ACC112 (cell line): ENCODE measurements around the gene FKBP5.

Source experiments
- H2AFZ ChIP-seq: fragments of 200-600 bp; sonication (generic); one replicate; pipeline ENCODE4 v1.6.0; 2017; ENCODE audit warnings: antibody characterized with exemption, low read length; ENCODE audit not compliant: unreplicated experiment
- H3K27ac ChIP-seq: fragments of 200-600 bp; sonication (generic); 2 replicates; pipeline ENCODE4 v1.5.1; 2014; ENCODE audit warnings: low read depth, mild to moderate bottlenecking, antibody characterized with exemption, low read length, moderate library complexity
- H3K27me3 ChIP-seq: fragments of 200-600 bp; sonication (generic); 2 replicates; pipeline ENCODE4 v1.6.1; 2014; ENCODE audit warnings: mild to moderate bottlenecking, antibody characterized with exemption, low read length, moderate library complexity, mixed read lengths; ENCODE audit not compliant: insufficient read depth
- H3K36me3 ChIP-seq: fragments of 200-600 bp; sonication (generic); 2 replicates; pipeline ENCODE4 v1.6.1; 2016; ENCODE audit warnings: mild to moderate bottlenecking, antibody characterized with exemption, low read length, moderate library complexity, mixed read lengths; ENCODE audit not compliant: insufficient read depth
- H3K4me1 ChIP-seq: fragments of 200-600 bp; sonication (generic); one replicate; pipeline ENCODE4 v1.6.1; 2016; ENCODE audit warnings: low read length, mixed read lengths; ENCODE audit not compliant: insufficient read depth, unreplicated experiment, control insufficient read depth
- H3K4me3 ChIP-seq: fragments of 200-600 bp; sonication (generic); 2 replicates; pipeline ENCODE4 v1.5.1; 2014; ENCODE audit warnings: mild to moderate bottlenecking, low read depth, low read length
- H3K79me2 ChIP-seq: fragments of 200-600 bp; sonication (generic); one replicate; pipeline ENCODE4 v1.6.0; 2016; ENCODE audit warnings: low read length; ENCODE audit not compliant: control insufficient read depth, unreplicated experiment, insufficient read depth

FKBP5 gene

GRCh38 chr6:35723587-35723986 lies 34.9 kb upstream of the FKBP5 start:
- no peak overlapping the region for H3K27ac ChIP-seq
- no peak overlapping the region for H3K4me3 ChIP-seq
- peaks cover 65% of the 10 kb centered on the region for H3K4me1 ChIP-seq
- H2AFZ ChIP-seq = no peak overlapping the region
- no peaks in the 10 kb centered on the region for H3K36me3 ChIP-seq
- H3K27me3 ChIP-seq = no peaks in the 10 kb centered on the region
- no peaks in the 10 kb centered on the region for H3K79me2 ChIP-seq

DNA sequence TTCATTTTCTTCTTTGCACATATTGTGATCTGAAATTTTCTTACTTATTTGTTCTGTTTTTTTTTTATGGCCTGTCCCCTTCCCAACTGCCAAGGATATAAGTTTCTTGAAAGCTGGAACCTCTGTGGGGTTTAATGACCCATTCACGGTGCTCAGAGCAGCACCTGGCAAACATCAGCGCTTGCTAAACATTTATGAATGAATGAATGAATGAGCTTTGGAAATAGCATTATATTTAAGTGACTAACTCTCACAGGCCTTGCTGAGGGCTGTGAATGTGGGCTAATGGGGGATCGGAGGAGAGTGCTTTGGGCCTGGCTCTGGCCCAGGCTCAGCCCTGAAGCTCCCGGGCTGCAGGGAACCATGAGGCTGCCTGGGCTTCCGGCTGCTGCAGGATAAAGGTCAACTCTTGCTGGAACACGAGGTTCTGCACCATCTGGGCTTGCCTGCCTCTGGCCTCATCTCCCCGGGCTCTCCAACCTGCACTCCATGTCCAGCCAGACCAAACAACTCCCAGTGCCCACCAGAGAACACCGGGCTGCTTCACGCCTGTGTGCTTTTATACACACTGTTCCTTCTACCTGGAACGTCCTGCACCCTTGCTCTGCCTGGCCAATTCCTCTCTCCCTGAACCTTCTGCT lies 33.5 kb upstream of the FKBP5 start:
- H3K4me3 ChIP-seq = no peak overlapping the region
- H2AFZ ChIP-seq = peak overlapping the region; percentile 7
- no peaks in the 10 kb centered on the region for H3K79me2 ChIP-seq
- H3K27me3 ChIP-seq = no peaks in the 10 kb centered on the region
- peaks cover 56% of the 10 kb centered on the region for H3K4me1 ChIP-seq
- H3K27ac ChIP-seq = no peak overlapping the region
- H3K36me3 ChIP-seq = no peaks in the 10 kb centered on the region

- Histone ChIP-seq H3K27ac (peak overlapping the region; percentile 23; the same call in 1 of the 2 replicates), H2AFZ (peak overlapping the region; percentile 18), H3K4me3 (peak overlapping the region; percentile 60), H3K79me2 (no peaks in the 10 kb centered on the region), H3K27me3 (no peaks in the 10 kb centered on the region), H3K36me3 (no peaks in the 10 kb centered on the region), H3K4me1 (peaks cover 34% of the 10 kb centered on the region)
Measured at GRCh38 chr6:35719830-35720733, 31.4 kb upstream of the FKBP5 start.

DNA sequence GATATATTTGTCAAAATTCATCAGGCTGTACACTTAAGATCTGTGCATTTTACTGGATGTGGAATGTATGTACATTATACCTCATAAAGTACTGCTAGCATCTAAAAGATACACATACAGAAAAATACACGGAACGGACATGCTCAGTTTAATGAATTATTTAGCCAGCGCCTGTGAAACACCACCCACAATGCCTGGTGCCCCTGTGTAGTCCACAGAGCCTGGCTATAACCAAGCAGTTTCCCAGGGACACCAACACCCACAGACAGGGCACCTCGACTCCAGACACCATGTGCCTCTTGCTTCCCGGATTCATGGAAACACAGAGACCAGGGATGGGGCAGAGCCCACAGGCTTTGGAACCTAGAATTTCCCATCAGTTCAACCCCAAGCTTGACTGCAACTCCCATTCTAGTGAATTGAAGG lies 30.7 kb upstream of the FKBP5 start:
- Histone ChIP-seq H3K27me3 (no peaks in the 10 kb centered on the region), H3K4me3 (peak overlapping the region; percentile 60), H3K36me3 (no peaks in the 10 kb centered on the region), H3K27ac (peak overlapping the region; percentile 23; the same call in 1 of the 2 replicates), H2AFZ (peak overlapping the region; percentile 4), H3K79me2 (no peaks in the 10 kb centered on the region), H3K4me1 (peaks cover 27% of the 10 kb centered on the region)

DNA sequence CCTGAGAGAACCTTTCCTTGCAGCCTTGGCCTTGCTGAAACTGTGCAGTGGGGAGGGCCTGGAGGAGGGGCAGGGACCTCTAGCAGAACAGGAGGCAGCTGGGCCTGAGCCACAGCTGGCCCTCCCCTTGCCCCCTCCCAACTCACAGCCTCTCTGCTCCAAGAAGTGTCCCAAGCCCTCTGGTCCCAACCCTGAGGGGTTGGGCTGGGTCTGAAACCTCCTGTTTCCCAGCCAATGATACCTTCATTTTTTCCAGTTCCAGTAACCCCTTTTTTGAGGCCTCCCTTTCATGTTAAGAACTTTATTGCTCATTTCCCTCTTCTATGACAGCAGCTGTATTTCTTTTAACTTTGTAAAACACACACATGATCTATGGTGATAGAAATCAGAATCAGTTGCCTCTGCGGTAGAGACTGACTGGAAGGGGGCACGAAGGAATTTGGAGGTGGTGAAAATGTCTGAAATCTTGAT lies 30.2 kb upstream of the FKBP5 start:
- peaks cover 23% of the 10 kb centered on the region for H3K4me1 ChIP-seq
- no peaks in the 10 kb centered on the region for H3K79me2 ChIP-seq
- no peak overlapping the region for H3K27ac ChIP-seq
- H3K27me3 ChIP-seq = no peaks in the 10 kb centered on the region
- peak overlapping the region; percentile 60; the same call in 1 of the 2 replicates for H3K4me3 ChIP-seq
- no peaks in the 10 kb centered on the region for H3K36me3 ChIP-seq
- H2AFZ ChIP-seq = peak overlapping the region; percentile 4

DNA sequence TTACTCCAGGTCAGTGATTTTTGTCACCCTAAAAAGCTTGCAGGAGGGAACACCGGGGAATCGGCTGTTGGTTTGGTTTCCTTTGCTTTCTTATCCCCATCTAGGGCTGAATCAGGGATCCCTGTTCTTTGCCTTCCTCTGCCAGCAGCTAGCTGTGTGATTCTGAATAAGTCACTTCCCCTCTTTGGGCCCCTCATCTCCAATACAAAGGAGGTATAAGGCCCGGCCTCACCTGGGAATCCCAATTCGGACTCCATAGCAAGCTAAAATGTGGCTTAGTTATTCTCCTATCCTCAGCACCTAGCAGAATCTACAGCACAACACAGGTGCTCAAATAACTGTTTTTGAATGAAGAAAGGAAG lies 29.6 kb upstream of the FKBP5 start:
- no peak overlapping the region for H3K4me3 ChIP-seq
- H3K36me3 ChIP-seq = no peaks in the 10 kb centered on the region
- peaks cover 21% of the 10 kb centered on the region for H3K4me1 ChIP-seq
- H3K27ac ChIP-seq = no peak overlapping the region
- H2AFZ ChIP-seq = no peak overlapping the region
- no peaks in the 10 kb centered on the region for H3K27me3 ChIP-seq
- no peaks in the 10 kb centered on the region for H3K79me2 ChIP-seq

GRCh38 chr6:35717449-35718374 lies 29.0 kb upstream of the FKBP5 start:
- Histone ChIP-seq H3K27me3 (no peaks in the 10 kb centered on the region), H3K27ac (no peak overlapping the region), H2AFZ (no peak overlapping the region), H3K36me3 (no peaks in the 10 kb centered on the region), H3K4me3 (no peak overlapping the region), H3K79me2 (no peaks in the 10 kb centered on the region), H3K4me1 (peaks cover 21% of the 10 kb centered on the region)

DNA sequence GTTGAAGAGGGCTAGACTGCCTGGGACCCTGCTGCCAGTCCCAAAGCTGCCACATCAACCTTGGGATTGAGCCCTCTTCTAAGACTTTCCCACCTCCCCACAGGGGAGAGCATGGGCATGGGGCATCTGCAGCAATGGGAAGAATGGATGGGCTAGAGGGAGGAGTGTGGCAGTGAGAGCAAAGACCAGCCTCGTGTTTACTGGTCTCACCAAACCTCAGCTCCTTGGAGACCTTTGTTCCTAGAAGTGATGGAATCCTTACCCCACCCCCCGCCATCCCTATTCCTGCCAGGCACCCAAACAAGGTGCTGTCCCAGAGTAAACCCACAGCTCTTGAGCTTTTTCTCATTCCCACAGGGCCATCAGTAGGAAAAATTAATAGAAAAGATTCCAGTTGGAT lies 28.1 kb upstream of the FKBP5 start:
- Histone ChIP-seq H3K79me2 (no peaks in the 10 kb centered on the region), H3K27ac (no peak overlapping the region), H3K36me3 (no peaks in the 10 kb centered on the region), H3K27me3 (no peaks in the 10 kb centered on the region), H2AFZ (no peak overlapping the region), H3K4me3 (no peak overlapping the region), H3K4me1 (peaks cover 21% of the 10 kb centered on the region)

- Histone ChIP-seq H3K4me1 (peaks cover 5% of the 10 kb centered on the region), H2AFZ (no peak overlapping the region), H3K27ac (no peak overlapping the region)
Measured at GRCh38 chr6:35713006-35713767, 24.5 kb upstream of the FKBP5 start.

GRCh38 chr6:35711731-35712130 lies 23.0 kb upstream of the FKBP5 start:
- Histone ChIP-seq H3K36me3 (no peaks in the 10 kb centered on the region), H3K27me3 (no peaks in the 10 kb centered on the region), H3K27ac (no peak overlapping the region), H3K4me3 (no peak overlapping the region), H2AFZ (no peak overlapping the region), H3K79me2 (no peaks in the 10 kb centered on the region), H3K4me1 (peaks cover 6% of the 10 kb centered on the region)

More at GRCh38 chr6:35713006-35713767, 24.5 kb upstream of the FKBP5 start:
- H3K36me3 ChIP-seq = no peaks in the 10 kb centered on the region
- H3K27me3 ChIP-seq = no peaks in the 10 kb centered on the region
- H3K4me3 ChIP-seq = no peak overlapping the region
- no peaks in the 10 kb centered on the region for H3K79me2 ChIP-seq
